GM20000 (cell line): Measurements from ENCODE around the gene CNBP.
"Not testable (repeated sequence)": the region's sequence is repeated elsewhere in the genome, so short reads cannot be mapped to it uniquely, and the experiment has no call there.

Experiments used
- DNase-seq: peaks from one replicate; pipeline ENCODE4 v3.0.0; 2012; ENCODE audit warnings: low spot score
- CTCF ChIP-seq: IDR thresholded peaks from 2 replicates; pipeline ENCODE4 v1.5.1; 2012; ENCODE audit warnings: mild to moderate bottlenecking, control low read depth; ENCODE audit errors: extremely low read depth, missing control alignments

Gene CNBP

DNA sequence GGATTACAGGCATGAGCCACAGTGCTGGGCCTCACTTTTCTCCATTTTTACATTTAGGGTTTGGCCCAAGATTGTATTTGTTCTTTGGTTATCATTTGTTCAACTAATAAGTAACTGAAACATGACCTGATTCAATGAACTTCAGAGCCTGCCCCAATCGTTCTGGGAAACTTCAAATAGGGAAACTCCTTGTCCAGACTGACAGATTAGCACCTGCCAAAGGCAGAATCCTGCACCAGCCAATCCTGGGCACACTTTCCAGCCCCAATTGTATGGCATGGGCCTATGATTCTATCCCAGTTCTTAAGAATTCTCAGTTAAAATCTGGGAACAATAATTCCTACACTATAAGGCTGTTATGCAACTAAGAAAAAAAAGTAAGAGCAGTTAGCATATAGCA lies 43.8 kb downstream of the CNBP start:
- DNase-seq, result no peak
- no peak for TF ChIP-seq CTCF

GRCh38 chr3:129136275-129136674 lies 47.4 kb downstream of the CNBP start:
- DNase-seq, result not testable (repeated sequence)

GRCh38 chr3:129132097-129132866 lies 51.4 kb downstream of the CNBP start:
- no peak for TF ChIP-seq CTCF
- DNase-seq, result no peak

GRCh38 chr3:129131465-129132088 lies 52.1 kb downstream of the CNBP start:
- DNase-seq, result no peak
- TF ChIP-seq CTCF, result no peak

- DNase-seq, result no peak
- TF ChIP-seq CTCF, result no peak
Observed at GRCh38 chr3:129130291-129130813, 53.3 kb downstream of the CNBP start.

DNA sequence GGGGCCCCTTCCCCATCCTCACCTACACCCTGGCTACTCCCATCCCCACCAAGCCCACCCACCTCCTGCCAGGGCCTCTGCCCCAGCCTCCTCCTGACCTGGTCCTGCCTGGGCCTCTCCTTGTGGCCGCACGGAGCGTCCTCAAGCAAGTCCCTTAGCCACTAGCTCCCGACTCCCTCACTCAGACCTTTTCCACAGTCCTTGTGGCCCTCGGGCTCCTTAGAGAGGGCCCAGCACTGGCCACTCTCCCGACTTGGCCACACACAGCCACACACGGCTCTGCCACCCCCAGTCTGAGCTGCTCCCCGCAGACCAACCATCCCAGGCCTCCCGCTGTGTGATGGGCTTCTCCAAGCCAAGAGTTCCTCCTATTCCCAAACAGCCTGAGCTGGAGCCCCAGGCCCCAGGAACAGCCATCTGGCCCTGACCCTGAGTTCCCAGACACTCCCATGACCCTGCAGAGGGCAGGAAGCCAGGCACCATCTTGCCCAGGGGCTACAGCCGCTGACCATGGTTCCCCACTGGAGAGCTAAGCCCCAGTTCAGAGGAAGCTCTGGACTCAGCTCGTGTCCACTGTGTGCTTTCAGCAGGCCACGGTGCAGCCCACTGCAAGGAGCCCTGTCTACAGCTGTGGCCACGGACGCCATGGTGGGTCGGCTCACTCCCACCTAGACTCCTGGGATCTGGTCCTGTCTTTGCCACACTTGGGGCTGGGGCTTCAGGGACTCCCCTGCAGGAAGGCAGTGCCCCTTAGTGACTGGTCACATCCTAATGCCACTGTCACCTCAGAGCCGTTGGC lies 55.1 kb downstream of the CNBP start:
- TF ChIP-seq CTCF, result no peak
- no peak for DNase-seq

DNA sequence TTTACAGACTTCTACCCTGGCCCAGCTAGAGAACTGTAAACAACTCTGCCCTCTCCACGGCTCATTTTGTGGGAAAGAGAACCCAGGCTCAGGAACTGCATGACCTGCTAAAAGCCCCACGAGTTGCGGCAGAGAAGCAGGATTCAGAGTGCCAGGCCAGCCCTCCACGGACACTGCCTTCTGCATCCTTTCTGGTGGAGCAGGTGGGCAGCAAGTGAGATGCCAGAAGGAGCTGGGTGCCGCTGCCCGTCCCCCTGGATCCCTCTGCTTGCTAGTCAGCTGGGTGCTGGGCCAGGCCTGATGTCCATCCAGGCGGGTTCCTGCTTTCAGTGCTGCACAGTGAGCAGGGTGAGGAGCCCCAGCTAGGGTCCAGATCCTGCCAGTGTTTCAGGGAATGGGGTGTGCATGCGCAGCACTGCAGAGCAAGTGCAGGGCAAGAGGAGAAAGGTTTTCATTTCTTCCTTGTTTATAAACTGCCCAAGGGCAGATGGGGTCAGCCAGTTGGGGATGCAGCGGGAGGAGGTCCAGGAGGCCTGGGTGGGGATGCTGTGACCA lies 56.9 kb downstream of the CNBP start:
- TF ChIP-seq CTCF, result no peak
- no peak for DNase-seq
